Right cardiac atrium (tissue), 5 donors: Measurements from ENCODE around the gene GLIS1. TPM values are rescaled to one million over a fixed set of nuclear protein-coding genes. Genes with fewer than 3 reads are reported as not detected.

ENCODE experiments used
- ATAC-seq, 2 donors: fragments of 200-7000 bp; cut with Tn5 transposase; one replicate each; pipeline versions ENCODE4 v1.8.0 to v1.9.1; 2020; ENCODE audit warnings: moderate library complexity in 2 of 2, mild to moderate bottlenecking in 1 of 2
- DNase-seq, 3 donors: peaks; one replicate each; pipeline ENCODE4 v3.0.0-alpha.2; 2020
- H3K27ac ChIP-seq: one replicate; pipeline ENCODE4 v1.5.1; 2013; ENCODE audit warnings: mild to moderate bottlenecking, low read length, control low read depth, moderate library complexity
- H3K27me3 ChIP-seq: one replicate; pipeline ENCODE4 v1.6.1; 2013; ENCODE audit not compliant: control insufficient read depth, insufficient read depth
- H3K4me1 ChIP-seq: one replicate; pipeline ENCODE4 v1.6.1; 2013; ENCODE audit warnings: low read length; ENCODE audit not compliant: control insufficient read depth, insufficient read depth
- H3K4me3 ChIP-seq: one replicate; pipeline ENCODE4 v1.5.1; 2013; ENCODE audit warnings: low read length, control low read depth
- H3K9me3 ChIP-seq: one replicate; pipeline ENCODE4 v1.6.1; 2013; ENCODE audit warnings: low read length; ENCODE audit not compliant: control insufficient read depth
- WGBS: extraction: QIAGEN DNeasy Blood & Tissue Kit; methylation state at CpG from one replicate; pipeline ENCODE4 v1.1.7; 2013; 5-methylcytosine and 5-hydroxymethylcytosine counted together
- intact Hi-C, 4 donors: fragments of 100-400 bp; cut with DNase I; formaldehyde crosslinking; loops; one replicate each; pipeline versions ENCODE4 v1.11.0 to v1.14.0; 2022 to 2023
- polyA plus RNA-seq: library from polyadenylated mRNA; stranded (reverse); fragments of 200-250 nt; gene quantifications from one replicate; pipeline ENCODE4 v1.2.3, GENCODE V29; 2013
- total RNA-seq, 4 donors: library from RNA; stranded (reverse); fragmentation: NEBNext Ultra II Directional; extraction: Animal tissue kit (Norgen Biotek cat#: 25700); gene quantifications; one replicate each; pipeline ENCODE4 v1.2.1, GENCODE V29; 2021
- donor health status: healthy with polysubstance abuse.
- donor health status: DM: no; HTN: yes; CAD: no.
- donor health status: DM: no; HTN: no; CAD: no.
- donor health status: DM: no; HTN: yes; CAD: no; lungs with severe emphysema.
- donor health status: DM: yes; HTN: yes; CAD: no.

GLIS1 gene
- total and polyA plus RNA-seq, 5 donors, result 0.14 to 0.37 (median 0.35) TPM

DNA sequence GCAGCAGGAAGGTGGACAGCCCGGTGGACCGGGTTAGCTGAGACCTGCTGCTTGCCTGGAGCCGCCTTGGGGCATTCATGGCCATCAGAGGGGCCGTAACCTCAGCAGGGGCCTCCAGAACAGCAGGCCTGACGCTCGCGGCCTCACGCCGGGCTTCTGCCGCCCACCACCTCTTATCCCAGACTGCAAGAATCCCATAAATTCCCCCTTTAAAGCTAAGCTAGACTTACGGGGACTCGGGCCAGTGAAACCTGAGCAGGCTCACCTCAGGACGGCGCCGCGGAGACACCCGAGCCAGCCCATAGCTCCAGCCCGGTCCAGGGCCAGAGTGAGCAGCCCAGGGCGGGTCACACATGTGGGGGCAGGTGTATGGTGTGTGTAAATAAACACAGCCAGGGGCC is 132.3 kb downstream of the GLIS1 start:
- intact Hi-C loops, result no loop called here
- Histone ChIP-seq H3K27me3 (no peaks in the 10 kb centered on the region), H3K4me3 (no peak overlapping the region), H3K27ac (no peak overlapping the region), H3K9me3 (no peaks in the 10 kb centered on the region), H3K4me1 (no peaks in the 10 kb centered on the region)
- DNase-seq, result peak in 1 of 3 donors; percentile 27
- no peak for ATAC-seq
- WGBS, result 58% methylated on average over 19 of the region's 19 CpGs

DNA sequence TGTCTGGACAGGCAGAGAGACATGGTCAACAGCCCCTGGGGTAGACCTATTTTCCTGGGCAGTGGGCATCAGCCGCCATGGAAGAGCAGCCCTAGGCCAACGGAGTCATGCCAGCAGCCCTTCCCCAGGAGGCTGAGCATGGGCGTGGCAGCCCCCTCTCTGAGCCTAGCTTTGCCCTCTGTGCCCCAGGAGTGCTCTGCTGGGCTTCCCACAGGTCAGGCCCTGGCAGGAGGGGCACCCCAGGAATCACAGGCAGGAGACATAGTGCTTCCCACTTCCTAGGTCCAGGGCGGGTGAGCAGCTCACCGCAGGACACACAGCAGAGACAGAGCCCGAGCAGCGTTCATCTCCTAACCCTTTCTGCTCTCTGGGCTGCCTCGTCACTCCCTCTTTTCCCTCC is 132.8 kb downstream of the GLIS1 start:
- peak in 1 of 3 donors; percentile 8 for DNase-seq
- no peaks in the 10 kb centered on the region for H3K27me3 ChIP-seq
- H3K4me3 ChIP-seq, result no peak overlapping the region
- no peak overlapping the region for H3K27ac ChIP-seq
- H3K4me1 ChIP-seq, result no peaks in the 10 kb centered on the region
- no peak for ATAC-seq
- intact Hi-C loops, result no loop called here
- WGBS, result 73% methylated on average over 8 of the region's 8 CpGs
- no peaks in the 10 kb centered on the region for H3K9me3 ChIP-seq

DNA sequence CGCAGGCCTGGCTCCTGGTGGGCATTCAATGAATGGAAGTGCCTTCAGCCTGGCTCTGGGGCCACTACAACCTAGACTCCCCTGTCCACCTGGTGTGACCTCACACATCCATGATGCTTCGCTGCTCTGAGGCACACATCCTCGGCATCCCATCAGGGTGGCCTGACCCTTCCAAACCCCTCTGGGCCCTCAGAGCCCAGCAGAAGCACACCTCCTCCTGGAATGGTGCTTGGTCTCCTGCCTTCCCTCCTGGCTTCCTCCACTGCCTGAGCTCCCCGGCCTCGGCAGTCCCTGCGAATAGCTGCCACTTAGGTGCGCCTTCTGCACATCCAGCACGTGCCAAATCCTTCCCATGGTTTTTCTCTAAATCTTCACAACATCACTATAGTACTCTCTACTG is 133.8 kb downstream of the GLIS1 start:
- DNase-seq, result peak in 1 of 3 donors; percentile 28

DNA sequence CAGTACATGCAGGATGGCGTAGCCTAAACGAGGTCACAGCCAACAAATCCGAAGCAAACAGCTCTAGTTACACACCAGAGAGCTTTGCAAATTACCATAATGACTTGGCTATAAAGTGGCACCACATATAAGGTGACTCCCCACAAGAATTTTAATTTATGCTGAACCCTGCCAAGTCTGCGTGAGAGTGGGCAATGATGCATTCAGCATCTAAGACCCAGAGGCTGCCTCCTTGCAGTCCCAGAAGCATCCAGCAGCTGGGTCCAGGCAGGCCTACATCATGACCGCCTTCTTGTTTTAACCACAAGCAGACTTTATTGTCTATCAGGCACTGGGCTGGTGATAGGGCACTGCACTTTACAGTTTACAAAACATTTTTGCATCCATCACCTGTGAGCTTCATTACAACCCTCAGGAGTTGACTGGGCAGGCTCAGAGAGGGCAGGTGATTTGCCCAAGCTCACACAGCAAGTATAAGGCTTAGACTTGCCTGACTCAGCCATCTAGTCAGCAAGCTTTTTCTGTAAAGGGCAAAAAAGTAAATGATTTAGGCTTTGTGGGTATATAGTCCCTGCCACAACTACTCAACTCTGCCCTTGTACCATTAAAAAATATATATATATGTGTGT is 134.6 kb downstream of the GLIS1 start:
- 71% methylated on average over 5 of the region's 5 CpGs for WGBS

More for the DNA sequence above, 133.8 kb downstream of the GLIS1 start:
- no peak for ATAC-seq
- H3K4me1 ChIP-seq, result no peaks in the 10 kb centered on the region
- 84% methylated on average over 8 of the region's 8 CpGs for WGBS
- intact Hi-C loops, result no loop called here
- no peaks in the 10 kb centered on the region for H3K27me3 ChIP-seq
- H3K4me3 ChIP-seq, result no peak overlapping the region
- H3K27ac ChIP-seq, result no peak overlapping the region
- no peaks in the 10 kb centered on the region for H3K9me3 ChIP-seq

DNA sequence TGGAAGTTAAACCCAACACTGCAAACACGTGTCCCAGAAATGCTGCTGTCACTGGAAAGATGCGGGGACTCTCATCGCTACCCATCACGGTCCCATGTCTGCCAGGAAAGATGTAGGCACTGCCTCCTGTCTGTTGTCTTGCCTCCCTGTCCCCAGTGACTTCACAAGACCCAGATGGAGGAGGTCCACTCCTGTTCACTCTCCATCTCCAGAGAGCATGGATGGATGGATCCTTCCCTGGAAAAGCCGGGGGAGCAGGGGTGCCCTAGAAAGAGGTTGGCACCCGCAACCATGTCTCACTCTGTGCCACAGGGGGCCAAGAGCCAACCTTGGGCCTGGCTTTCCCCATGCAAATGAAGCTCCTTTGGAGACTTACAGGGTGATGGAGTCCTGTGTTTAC is 135.5 kb downstream of the GLIS1 start:
- no peaks in the 10 kb centered on the region for H3K27me3 ChIP-seq
- DNase-seq, result no peak
- intact Hi-C loops, result no loop called here
- H3K9me3 ChIP-seq, result no peaks in the 10 kb centered on the region
- H3K4me1 ChIP-seq, result no peaks in the 10 kb centered on the region
- H3K27ac ChIP-seq, result no peak overlapping the region
- 91% methylated on average over 6 of the region's 6 CpGs for WGBS
- ATAC-seq, result no peak
- H3K4me3 ChIP-seq, result no peak overlapping the region

More for the DNA sequence above, 134.6 kb downstream of the GLIS1 start:
- Histone ChIP-seq H3K4me3 (no peak overlapping the region), H3K9me3 (no peaks in the 10 kb centered on the region), H3K4me1 (no peaks in the 10 kb centered on the region), H3K27ac (no peak overlapping the region), H3K27me3 (no peaks in the 10 kb centered on the region)
- intact Hi-C loops, result no loop called here
- DNase-seq (peak in 1 of 3 donors; percentile 0), ATAC-seq (no peak)

DNA sequence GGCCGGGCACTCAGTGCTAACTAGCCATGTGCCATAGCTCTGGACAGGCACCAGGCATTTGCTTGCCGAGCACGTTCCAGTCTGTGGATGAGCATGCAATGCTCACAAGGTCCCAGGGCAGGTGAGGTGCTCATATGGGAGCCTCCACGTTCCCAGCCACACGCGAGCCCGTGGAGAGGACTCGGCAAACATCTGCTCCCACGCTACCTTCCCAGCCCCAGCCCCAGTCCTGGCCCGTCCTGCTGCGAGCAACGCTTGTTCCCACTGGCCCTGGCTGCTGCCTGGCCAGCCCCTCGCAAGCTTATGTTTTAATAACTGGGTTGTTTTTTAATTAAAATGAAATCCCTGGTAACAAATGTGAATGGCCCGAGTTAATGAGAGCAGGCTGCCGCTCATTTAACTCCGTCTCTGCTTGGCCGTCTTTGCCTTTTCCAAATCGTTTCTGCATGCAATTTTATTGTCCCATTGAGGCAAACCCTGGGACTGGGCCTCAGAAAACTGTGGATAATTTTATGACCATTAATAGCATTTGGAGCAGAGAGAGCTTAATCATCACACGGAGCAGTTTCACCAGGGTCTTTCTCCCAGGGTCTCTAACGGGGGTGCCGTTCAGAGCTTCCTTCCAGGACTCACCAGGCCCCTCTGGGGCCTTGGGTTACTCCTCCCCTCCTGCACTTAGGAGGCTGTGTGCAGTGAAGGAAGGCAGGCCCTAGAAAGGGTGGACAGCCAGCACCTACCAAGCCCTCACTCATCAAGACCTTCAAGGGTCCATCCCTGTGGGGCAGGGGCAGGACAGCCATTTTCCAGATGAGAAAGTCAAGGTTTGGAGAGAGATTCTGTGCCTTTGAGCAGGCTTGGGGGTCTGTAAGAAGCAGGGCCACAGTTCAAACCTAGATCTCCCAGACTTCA is 136.8 kb downstream of the GLIS1 start:
- WGBS, result 78% methylated on average over 21 of the region's 21 CpGs
- ATAC-seq (no peak), DNase-seq (peak in 1 of 3 donors; percentile 36)
- intact Hi-C loops, result no loop called here
- Histone ChIP-seq H3K27me3 (no peaks in the 10 kb centered on the region), H3K4me3 (no peak overlapping the region), H3K9me3 (no peaks in the 10 kb centered on the region), H3K27ac (no peak overlapping the region), H3K4me1 (no peaks in the 10 kb centered on the region)

DNA sequence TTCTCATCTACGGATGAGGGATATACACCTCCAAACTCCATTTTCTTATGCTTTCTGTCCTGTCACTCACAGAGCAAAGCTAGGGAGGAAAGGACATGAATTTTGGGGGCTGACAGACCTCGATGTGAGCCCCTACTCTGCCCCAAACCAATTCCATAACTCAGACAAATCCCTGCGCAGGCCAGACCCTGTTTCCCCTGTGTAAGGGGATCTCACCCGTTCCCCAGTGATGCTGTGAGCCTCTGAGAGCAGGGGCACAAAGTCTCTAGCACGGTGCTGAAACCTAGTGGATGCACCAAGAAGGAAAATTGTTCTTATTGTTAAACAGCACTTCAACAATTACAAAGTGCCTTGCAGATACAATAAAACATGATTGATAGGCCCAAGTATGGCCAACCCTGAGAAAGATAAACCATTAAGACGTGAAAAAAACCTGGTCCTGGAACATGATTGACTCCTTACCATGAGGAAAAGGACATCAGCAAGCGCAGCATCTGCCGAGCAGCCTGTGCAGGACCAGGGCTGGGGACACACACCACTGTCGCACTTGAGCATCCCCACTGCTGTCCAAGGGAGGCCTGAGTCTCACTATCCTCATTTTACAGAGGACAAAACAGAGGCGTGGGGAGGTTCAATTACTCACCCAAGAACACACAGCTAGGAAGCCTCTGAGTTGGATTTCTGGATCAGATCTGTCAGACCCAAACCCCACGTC is 137.8 kb downstream of the GLIS1 start:
- ATAC-seq, result no peak
- intact Hi-C loops, result no loop called here

DNA sequence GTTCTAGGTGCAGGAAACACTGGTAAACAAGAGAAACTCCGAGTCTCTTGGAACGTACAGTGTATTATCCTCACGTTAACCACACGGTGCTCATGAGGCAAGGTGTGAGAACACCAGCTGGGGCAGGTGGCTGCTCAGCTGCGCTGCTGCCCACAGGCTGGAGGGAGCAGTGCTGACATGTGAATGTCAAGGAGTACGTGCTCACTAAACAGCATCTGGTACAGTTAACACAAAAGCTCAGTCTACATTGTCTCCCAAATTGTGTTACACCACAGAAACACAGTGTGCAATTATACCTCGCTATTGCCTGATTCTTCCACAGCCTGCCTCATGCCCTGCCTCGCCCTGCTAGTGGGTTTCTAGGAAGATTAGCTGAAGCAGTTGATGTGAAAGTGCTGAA is 138.4 kb downstream of the GLIS1 start:
- DNase-seq, result peak in 1 of 3 donors; percentile 27
- no peaks in the 10 kb centered on the region for H3K4me1 ChIP-seq
- no peak overlapping the region for H3K27ac ChIP-seq
- WGBS, result 54% methylated on average over 8 of the region's 8 CpGs
- H3K9me3 ChIP-seq, result no peaks in the 10 kb centered on the region
- H3K4me3 ChIP-seq, result no peak overlapping the region
- no peak for ATAC-seq
- intact Hi-C loops, result no loop called here
- no peaks in the 10 kb centered on the region for H3K27me3 ChIP-seq

More for the DNA sequence above, 137.8 kb downstream of the GLIS1 start:
- Histone ChIP-seq H3K4me1 (no peaks in the 10 kb centered on the region), H3K27ac (no peak overlapping the region), H3K4me3 (no peak overlapping the region), H3K27me3 (no peaks in the 10 kb centered on the region), H3K9me3 (no peaks in the 10 kb centered on the region)
- DNase-seq, result peak in 1 of 3 donors; percentile 11
- WGBS, result 85% methylated on average over 11 of the region's 11 CpGs

DNA sequence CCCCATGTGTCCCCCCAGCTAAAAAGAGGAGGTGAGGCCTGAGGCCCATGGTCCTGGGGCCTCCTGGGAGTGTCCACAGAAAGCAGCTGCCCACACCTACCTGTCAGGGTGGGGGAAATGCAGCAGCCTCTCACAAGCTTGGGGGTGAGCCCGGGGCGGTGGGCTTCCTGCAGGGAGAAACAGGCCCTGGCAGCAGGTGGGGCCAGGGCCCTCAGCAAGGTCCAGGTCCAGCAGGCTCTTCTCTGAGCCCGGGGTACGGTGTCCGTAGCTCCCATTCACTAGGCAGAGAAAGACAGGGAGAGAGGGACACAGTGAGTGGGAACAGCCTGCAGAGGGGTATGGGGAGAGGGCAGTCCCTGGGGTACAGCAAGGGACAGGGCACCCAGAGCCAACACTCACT is 139.0 kb downstream of the GLIS1 start:
- H3K9me3 ChIP-seq, result no peaks in the 10 kb centered on the region
- no peak overlapping the region for H3K27ac ChIP-seq
- H3K4me3 ChIP-seq, result no peak overlapping the region
- ATAC-seq (no peak), DNase-seq (peak in 1 of 3 donors; percentile 32)
- intact Hi-C loops, result no loop called here
- no peaks in the 10 kb centered on the region for H3K4me1 ChIP-seq
- H3K27me3 ChIP-seq, result no peaks in the 10 kb centered on the region
- 52% methylated on average over 5 of the region's 5 CpGs for WGBS

DNA sequence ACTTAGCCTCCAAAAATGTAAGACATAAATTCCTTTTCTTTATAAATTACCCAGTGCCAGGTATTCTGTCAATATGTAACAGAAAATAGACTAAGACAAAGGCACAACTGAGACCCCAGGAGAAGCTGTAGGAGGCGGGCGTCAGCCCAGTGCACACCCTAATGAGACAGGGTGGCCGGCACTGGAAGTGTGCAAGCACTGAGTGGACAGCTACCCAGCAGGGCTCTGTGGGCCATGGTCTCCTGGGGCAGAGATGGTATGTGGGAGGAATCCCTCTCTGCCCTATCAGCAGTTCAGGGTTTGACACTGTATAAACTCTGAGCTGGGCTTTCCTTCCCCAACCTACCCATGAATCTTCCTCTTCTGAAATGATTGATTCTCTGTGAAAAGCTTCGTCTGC is 139.5 kb downstream of the GLIS1 start:
- Histone ChIP-seq H3K4me3 (no peak overlapping the region), H3K9me3 (no peaks in the 10 kb centered on the region), H3K4me1 (no peaks in the 10 kb centered on the region), H3K27me3 (no peaks in the 10 kb centered on the region), H3K27ac (no peak overlapping the region)
- peak in 1 of 3 donors; percentile 3 for DNase-seq
- WGBS, result 90% methylated on average over 4 of the region's 4 CpGs
- intact Hi-C loops, result loop anchor here in 1 of 4 donors (10.0 kb wide), 1 partner anchor 115 kb away; no protein-coding TSS in a partner anchor
- ATAC-seq, result no peak

DNA sequence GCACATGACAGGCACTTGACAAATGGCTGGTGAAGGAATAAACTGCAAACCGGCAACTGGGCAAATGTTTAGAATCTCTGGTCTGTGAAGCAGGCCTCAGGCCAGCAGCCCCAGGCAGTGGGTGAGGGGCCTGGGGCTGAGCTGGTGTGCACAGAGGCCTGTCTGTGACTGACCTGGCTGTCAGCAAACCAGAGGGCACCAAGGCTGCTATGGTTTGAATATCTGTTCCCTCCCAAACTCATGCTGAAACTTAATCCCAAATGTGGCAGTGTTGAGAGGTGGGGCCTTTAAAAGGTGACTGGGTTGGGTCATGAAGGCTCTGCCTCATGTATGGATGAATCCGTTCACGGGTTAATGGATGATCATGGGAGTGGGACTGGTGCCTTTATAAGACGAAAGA is 140.0 kb downstream of the GLIS1 start:
- WGBS, result 90% methylated on average over 4 of the region's 4 CpGs
- Histone ChIP-seq H3K27me3 (no peaks in the 10 kb centered on the region), H3K9me3 (no peaks in the 10 kb centered on the region), H3K4me3 (no peak overlapping the region), H3K27ac (no peak overlapping the region), H3K4me1 (no peaks in the 10 kb centered on the region)
- DNase-seq (peak in 1 of 3 donors; percentile 10), ATAC-seq (no peak)
- intact Hi-C loops, result loop anchor here in 1 of 4 donors (10.0 kb wide), 1 partner anchor 114 kb away; no protein-coding TSS in a partner anchor
